SK-N-SH (cell line): ENCODE data around the gene MBNL1. TPM values are rescaled to one million over a fixed set of nuclear protein-coding genes. Genes with fewer than 3 reads are reported as not detected.

Source experiments
- CTCF ChIA-PET: fragments of 300-600, 350-600 bp; formaldehyde crosslinking; extraction: SDS; loops from one replicate; lab custom pipeline; 2021; lab: Yijun Ruan, JAX
- POLR2A ChIA-PET: fragments of 350-600 bp; sonication (Branson Sonifier 250); formaldehyde crosslinking; extraction: SDS; loops from one replicate; lab custom pipeline; 2020; ENCODE audit warnings: antibody characterized with exemption, inconsistent platforms; lab: Yijun Ruan, JAX
- DNase-seq: peaks from one replicate; pipeline ENCODE4 v3.0.0; 2012
- H2AFZ ChIP-seq: fragments of 200-600 bp; sonication (generic); 2 replicates; pipeline ENCODE4 v1.8.1; 2016; ENCODE audit warnings: antibody characterized with exemption, mild to moderate bottlenecking, low read depth
- H3F3A ChIP-seq: fragments of 200-600 bp; sonication (generic); replicated peaks from 2 replicates; pipeline ENCODE3; 2016; ENCODE audit warnings: antibody characterized with exemption, mild to moderate bottlenecking; ENCODE audit not compliant: insufficient read depth
- H3K27ac ChIP-seq, 2 experiments: fragments of 200-500 bp in 1 of 2; fragments of 200-600 bp in 1 of 2; sonication (Bioruptor generic) in 1 of 2; sonication (generic), shearing (Covaris generic) in 1 of 2; 2 replicates each; pipeline versions ENCODE4 v1.5.1 to v1.6.1; 2014 to 2016; ENCODE audit warnings: low read depth in 2 of 2, inconsistent platforms in 1 of 2, low read length in 1 of 2, mild to moderate bottlenecking in 1 of 2, mixed read lengths in 1 of 2
- H3K27me3 ChIP-seq: fragments of 200-600 bp; sonication (generic), shearing (Covaris generic); 2 replicates; pipeline ENCODE4 v1.6.1; 2016; ENCODE audit warnings: mixed run types; ENCODE audit not compliant: insufficient read depth
- H3K36me3 ChIP-seq, 2 experiments: fragments of 200-500 bp in 1 of 2; fragments of 200-600 bp in 1 of 2; sonication (Bioruptor generic) in 1 of 2; sonication (generic) in 1 of 2; replicated peaks in 1 of 2; 2 replicates each; pipeline versions ENCODE3 to v1.5.1; 2014 to 2016; ENCODE audit warnings: low read length in 1 of 2, mild to moderate bottlenecking in 1 of 2; ENCODE audit not compliant: insufficient read depth in 2 of 2, control insufficient read depth in 1 of 2
- H3K4me1 ChIP-seq, 2 experiments: fragments of 200-500 bp in 1 of 2; fragments of 200-600 bp in 1 of 2; sonication (Bioruptor generic) in 1 of 2; sonication (generic), shearing (Covaris generic) in 1 of 2; 2 replicates each; pipeline versions ENCODE4 v1.5.1 to v1.6.1; 2014 to 2016; ENCODE audit warnings: low read depth in 1 of 2, low read length in 1 of 2, mixed run types in 1 of 2; ENCODE audit not compliant: insufficient read depth in 2 of 2, control insufficient read depth in 1 of 2
- H3K4me2 ChIP-seq: fragments of 200-600 bp; sonication (generic), shearing (Covaris generic); 2 replicates; pipeline ENCODE4 v1.6.1; 2017; ENCODE audit warnings: mixed run types
- H3K4me3 ChIP-seq, 2 experiments: fragments of 200-500 bp in 1 of 2; fragments of 200-600 bp in 1 of 2; sonication (Bioruptor generic) in 1 of 2; sonication (generic), shearing (Covaris generic) in 1 of 2; 2 replicates each; pipeline versions ENCODE4 v1.5.1 to v1.8.1; 2014 to 2016; ENCODE audit warnings: low read depth in 2 of 2, inconsistent platforms in 1 of 2, low read length in 1 of 2, mild to moderate bottlenecking in 1 of 2, mixed read lengths in 1 of 2, moderate library complexity in 1 of 2
- H3K79me2 ChIP-seq: fragments of 200-600 bp; sonication (generic); 2 replicates; pipeline ENCODE4 v1.8.1; 2017; ENCODE audit warnings: mild to moderate bottlenecking; ENCODE audit not compliant: insufficient read depth
- H3K9ac ChIP-seq: fragments of 200-600 bp; sonication (generic); 2 replicates; pipeline ENCODE4 v1.6.1; 2017; ENCODE audit warnings: mixed run types
- H3K9me2 ChIP-seq: fragments of 200-600 bp; sonication (generic); 2 replicates; pipeline ENCODE4 v1.6.1; 2017; ENCODE audit warnings: mixed run types
- H3K9me3 ChIP-seq: fragments of 200-600 bp; sonication (generic); 2 replicates; pipeline ENCODE4 v1.6.1; 2017; ENCODE audit warnings: mixed run types, mild to moderate bottlenecking, moderate library complexity
- H4K20me1 ChIP-seq: fragments of 200-600 bp; sonication (generic); 2 replicates; pipeline ENCODE4 v1.6.1; 2017; ENCODE audit warnings: mild to moderate bottlenecking, mixed run types; ENCODE audit not compliant: insufficient read depth
- CHD2 ChIP-seq: fragments of 150-350 bp; IDR thresholded peaks from 2 replicates; pipeline ENCODE4 v1.6.1; 2018; ENCODE audit warnings: low read length; ENCODE audit not compliant: partially characterized antibody
- ELF1 ChIP-seq: IDR thresholded peaks from 2 replicates; pipeline ENCODE4 v1.4.0; 2012
- EP300 ChIP-seq, 2 experiments: IDR thresholded peaks; 2 replicates each; pipeline versions ENCODE4 v1.4.0 to v1.6.1; 2012; ENCODE audit warnings: borderline replicate concordance in 1 of 2, low read depth in 1 of 2, low read length in 1 of 2
- EZH2phosphoT487 ChIP-seq: fragments of 200-600 bp; sonication (generic); IDR thresholded peaks from 2 replicates; pipeline ENCODE4 v1.6.1; 2017; ENCODE audit warnings: low read depth, mixed run types, mild to moderate bottlenecking, antibody characterized with exemption, moderate library complexity, borderline replicate concordance
- GABPA ChIP-seq: IDR thresholded peaks from 2 replicates; pipeline ENCODE4 v1.4.0; 2012; ENCODE audit warnings: low read depth, mild to moderate bottlenecking
- GATA2 ChIP-seq: sonication (generic); formaldehyde crosslinking; IDR thresholded peaks from 2 replicates; pipeline ENCODE4 v1.5.0; 2020; ENCODE audit warnings: mild to moderate bottlenecking, missing genetic modification reagents
- JUND ChIP-seq: IDR thresholded peaks from 2 replicates; pipeline ENCODE4 v1.4.0; 2012
- MEF2A ChIP-seq: IDR thresholded peaks from 2 replicates; pipeline ENCODE4 v1.4.0; 2012; ENCODE audit warnings: low read depth, borderline replicate concordance
- MXI1 ChIP-seq: IDR thresholded peaks from 2 replicates; pipeline ENCODE4 v1.6.1; 2012; ENCODE audit warnings: mild to moderate bottlenecking, low read depth, low read length, improper control_type of control experiment
- NRF1 ChIP-seq: IDR thresholded peaks from 2 replicates; pipeline ENCODE4 v1.6.1; 2012; ENCODE audit warnings: low read depth, mild to moderate bottlenecking, low read length
- POLR2AphosphoS5 ChIP-seq: IDR thresholded peaks from 2 replicates; pipeline ENCODE4 v1.6.1; 2012; ENCODE audit warnings: low read depth, low read length
- RAD21 ChIP-seq: IDR thresholded peaks from 2 replicates; pipeline ENCODE4 v1.6.1; 2012; ENCODE audit warnings: mild to moderate bottlenecking, low read length
- RFX5 ChIP-seq: IDR thresholded peaks from 2 replicates; pipeline ENCODE4 v1.6.1; 2012; ENCODE audit warnings: mild to moderate bottlenecking, improper control_type of control experiment, low read length
- TAF1 ChIP-seq: IDR thresholded peaks from 2 replicates; pipeline ENCODE4 v1.6.1; 2012; ENCODE audit warnings: low read depth, mild to moderate bottlenecking, low read length, moderate library complexity, borderline replicate concordance
- TEAD4 ChIP-seq: IDR thresholded peaks from 2 replicates; pipeline ENCODE4 v1.4.0; 2012; ENCODE audit warnings: mild to moderate bottlenecking, borderline replicate concordance; ENCODE audit not compliant: insufficient read depth
- WGBS: methylation state at CpG from one replicate; pipeline ENCODE4 v1.1.6; 2017; ENCODE audit warnings: low lambda C conversion rate; 5-methylcytosine and 5-hydroxymethylcytosine counted together
- polyA plus RNA-seq, 3 experiments: library from polyadenylated mRNA; depleted of rRNA; stranded (reverse); fragments of >200 nt; gene quantifications; 2 replicates each; pipeline ENCODE4 v1.2.3, GENCODE V29; 2012
- TF ChIP-seq, protein P1 (sequence below): IDR thresholded peaks from 2 replicates; pipeline ENCODE4 v1.4.0; 2012; ENCODE audit warnings: low read depth, borderline replicate concordance
- TF ChIP-seq, protein P2 (sequence below): IDR thresholded peaks from 2 replicates; pipeline ENCODE4 v1.4.0; 2012; ENCODE audit warnings: low read depth
- TF ChIP-seq, protein P3 (sequence below): fragments of 150-350 bp; IDR thresholded peaks from 2 replicates; pipeline ENCODE4 v1.6.1; 2016; ENCODE audit warnings: mild to moderate bottlenecking, low read depth, low read length
- TF ChIP-seq, protein P4 (sequence below): fragments of 150-350 bp; IDR thresholded peaks from 2 replicates; pipeline ENCODE4 v1.6.1; 2017; ENCODE audit warnings: antibody characterized with exemption, low read length, low read depth, borderline replicate concordance
- TF ChIP-seq, protein P5 (sequence below): fragments of 200-600 bp; sonication (generic); IDR thresholded peaks from 2 replicates; pipeline ENCODE4 v1.6.1; 2017; ENCODE audit warnings: antibody characterized with exemption, mild to moderate bottlenecking, moderate library complexity

MBNL1 gene
- polyA plus RNA-seq, 1 of the 3 experiments (the other 2 are of a cell fraction), result 44.3 TPM

DNA sequence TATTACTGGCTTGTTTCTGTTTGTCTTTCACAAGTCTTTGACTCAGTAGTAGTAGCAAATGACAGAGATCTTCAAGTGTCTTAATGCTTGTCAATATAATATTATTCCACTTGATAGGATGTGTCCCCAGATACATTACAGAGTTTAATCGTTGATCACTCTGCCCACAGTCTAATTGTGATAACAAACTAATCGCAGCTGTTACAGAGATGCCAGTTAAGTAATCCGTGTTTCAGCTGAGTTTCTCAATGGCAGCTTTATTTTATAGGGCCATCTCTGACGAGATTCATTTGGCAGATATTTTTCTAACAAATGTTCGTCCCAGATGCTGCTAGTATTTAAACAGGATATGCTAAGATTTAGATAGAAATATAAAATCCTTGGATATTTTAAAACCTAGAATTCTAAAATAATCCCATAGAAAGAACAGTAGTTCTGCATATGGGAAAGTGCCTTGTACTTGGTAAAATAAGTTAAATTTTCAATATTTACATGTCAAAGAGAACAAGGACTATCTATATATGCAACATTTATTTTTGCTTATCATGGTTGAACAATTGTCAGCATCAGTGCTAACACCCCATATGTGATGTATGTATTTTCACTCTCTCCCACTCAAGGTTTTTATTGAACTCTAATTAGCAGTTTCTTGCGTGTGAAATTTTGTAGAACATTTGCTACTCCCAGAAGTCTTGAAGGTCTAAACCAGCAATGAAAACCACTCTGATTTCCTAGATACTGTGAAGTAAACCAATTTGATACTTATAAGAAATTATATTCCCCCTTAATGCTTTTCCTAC, 185.5 kb downstream of the MBNL1 start:
- no peaks in the 10 kb centered on the region; a peak in 3 of 4 replicates for H3K4me1 ChIP-seq
- no peaks in the 10 kb centered on the region for H3K9me3 ChIP-seq
- H3K27me3 ChIP-seq, result no peaks in the 10 kb centered on the region
- H3K4me3 ChIP-seq, result no peak overlapping the region
- H3K4me2 ChIP-seq, result no peak overlapping the region
- no peak overlapping the region for H3K27ac ChIP-seq
- WGBS, result 65% methylated on average over 6 of the region's 6 CpGs
- DNase-seq, result no peak
- H4K20me1 ChIP-seq, result no peaks in the 10 kb centered on the region
- peaks cover 58 to 89% of the 10 kb centered on the region in 2 experiments for H3K36me3 ChIP-seq
- TF ChIP-seq EP300 (IDR thresholded peaks at IDR 0.05; ENCODE audit: borderline replicate concordance in 1 of 2, low read depth in 1 of 2, low read length in 1 of 2) (no peak), EZH2phosphoT487 (no peak), GATA2 (no peak), RAD21 (no peak), GABPA (no peak), ELF1 (no peak), TEAD4 (no peak)
- TF ChIP-seq, protein P1, sequence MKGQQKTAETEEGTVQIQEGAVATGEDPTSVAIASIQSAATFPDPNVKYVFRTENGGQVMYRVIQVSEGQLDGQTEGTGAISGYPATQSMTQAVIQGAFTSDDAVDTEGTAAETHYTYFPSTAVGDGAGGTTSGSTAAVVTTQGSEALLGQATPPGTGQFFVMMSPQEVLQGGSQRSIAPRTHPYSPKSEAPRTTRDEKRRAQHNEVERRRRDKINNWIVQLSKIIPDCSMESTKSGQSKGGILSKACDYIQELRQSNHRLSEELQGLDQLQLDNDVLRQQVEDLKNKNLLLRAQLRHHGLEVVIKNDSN, result no peak
- TF ChIP-seq, protein P2, sequence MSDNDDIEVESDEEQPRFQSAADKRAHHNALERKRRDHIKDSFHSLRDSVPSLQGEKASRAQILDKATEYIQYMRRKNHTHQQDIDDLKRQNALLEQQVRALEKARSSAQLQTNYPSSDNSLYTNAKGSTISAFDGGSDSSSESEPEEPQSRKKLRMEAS, result no peak
- no peak overlapping the region for H3K9ac ChIP-seq
- peaks cover 69% of the 10 kb centered on the region for H3K79me2 ChIP-seq
- H3K9me2 ChIP-seq, result no peaks in the 10 kb centered on the region
- ChIA-PET CTCF (interaction anchor here (0.9 kb wide), 1 partner anchor 10 kb away, joined by 3 read pairs; no protein-coding TSS in a partner anchor), POLR2A (no interaction called here)
- H3F3A ChIP-seq, result peaks cover 31% of the 10 kb centered on the region
- no peak overlapping the region for H2AFZ ChIP-seq

DNA sequence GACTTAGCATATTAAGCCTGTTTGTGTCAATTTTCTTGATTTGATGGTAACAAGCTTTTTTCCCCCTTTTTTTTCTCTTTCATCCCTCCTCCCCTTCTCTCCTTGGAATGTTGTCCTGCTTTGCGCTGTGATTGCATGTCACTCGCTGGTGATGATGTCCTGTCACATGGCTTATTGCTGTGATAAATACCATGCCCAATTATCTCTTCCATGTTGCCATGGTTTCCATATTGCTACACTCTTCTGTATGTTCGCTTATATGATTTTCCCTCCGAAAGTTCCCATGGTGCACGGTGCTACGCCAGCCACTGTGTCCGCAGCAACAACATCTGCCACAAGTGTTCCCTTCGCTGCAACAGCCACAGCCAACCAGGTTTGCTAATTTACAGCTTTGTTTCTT, 187.3 kb downstream of the MBNL1 start:
- Histone ChIP-seq H3K27me3 (no peaks in the 10 kb centered on the region), H3K4me3 (no peak overlapping the region), H3K9me3 (no peaks in the 10 kb centered on the region), H3K27ac (no peak overlapping the region), H3K36me3 (peaks cover 55 to 85% of the 10 kb centered on the region in 2 experiments), H3K4me1 (no peaks in the 10 kb centered on the region; a peak in 3 of 4 replicates), H3K9me2 (no peaks in the 10 kb centered on the region), H3K4me2 (no peak overlapping the region), H3F3A (peaks cover 35% of the 10 kb centered on the region), H3K79me2 (peaks cover 58% of the 10 kb centered on the region), H4K20me1 (no peaks in the 10 kb centered on the region), H2AFZ (no peak overlapping the region), H3K9ac (no peak overlapping the region)
- ChIA-PET POLR2A (no interaction called here), CTCF (interaction anchor here (1.2 to 2.0 kb wide), 3 partner anchors 11 to 50 kb away, joined by 3 to 11 read pairs (median 5); no protein-coding TSS in a partner anchor)
- 98% methylated on average over 8 of the region's 8 CpGs for WGBS
- DNase-seq, result no peak
- no peak for TF ChIP-seq POLR2AphosphoS5
- TF ChIP-seq MXI1, result no peak
- TF ChIP-seq, protein P3, sequence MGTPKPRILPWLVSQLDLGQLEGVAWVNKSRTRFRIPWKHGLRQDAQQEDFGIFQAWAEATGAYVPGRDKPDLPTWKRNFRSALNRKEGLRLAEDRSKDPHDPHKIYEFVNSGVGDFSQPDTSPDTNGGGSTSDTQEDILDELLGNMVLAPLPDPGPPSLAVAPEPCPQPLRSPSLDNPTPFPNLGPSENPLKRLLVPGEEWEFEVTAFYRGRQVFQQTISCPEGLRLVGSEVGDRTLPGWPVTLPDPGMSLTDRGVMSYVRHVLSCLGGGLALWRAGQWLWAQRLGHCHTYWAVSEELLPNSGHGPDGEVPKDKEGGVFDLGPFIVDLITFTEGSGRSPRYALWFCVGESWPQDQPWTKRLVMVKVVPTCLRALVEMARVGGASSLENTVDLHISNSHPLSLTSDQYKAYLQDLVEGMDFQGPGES, result no peak
- no peak for TF ChIP-seq JUND
- TF ChIP-seq MEF2A, result no peak
- TF ChIP-seq, protein P2, result no peak
- no peak for TF ChIP-seq NRF1
- no peak for TF ChIP-seq TAF1
- TF ChIP-seq, protein P4, sequence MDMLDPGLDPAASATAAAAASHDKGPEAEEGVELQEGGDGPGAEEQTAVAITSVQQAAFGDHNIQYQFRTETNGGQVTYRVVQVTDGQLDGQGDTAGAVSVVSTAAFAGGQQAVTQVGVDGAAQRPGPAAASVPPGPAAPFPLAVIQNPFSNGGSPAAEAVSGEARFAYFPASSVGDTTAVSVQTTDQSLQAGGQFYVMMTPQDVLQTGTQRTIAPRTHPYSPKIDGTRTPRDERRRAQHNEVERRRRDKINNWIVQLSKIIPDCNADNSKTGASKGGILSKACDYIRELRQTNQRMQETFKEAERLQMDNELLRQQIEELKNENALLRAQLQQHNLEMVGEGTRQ, result no peak
- no peak for TF ChIP-seq RAD21
- no peak for TF ChIP-seq RFX5
- no peak for TF ChIP-seq CHD2
- no peak for TF ChIP-seq EP300 (IDR thresholded peaks at IDR 0.05; ENCODE audit: borderline replicate concordance in 1 of 2, low read depth in 1 of 2, low read length in 1 of 2)
- no peak for TF ChIP-seq GATA2
- TF ChIP-seq, protein P5, sequence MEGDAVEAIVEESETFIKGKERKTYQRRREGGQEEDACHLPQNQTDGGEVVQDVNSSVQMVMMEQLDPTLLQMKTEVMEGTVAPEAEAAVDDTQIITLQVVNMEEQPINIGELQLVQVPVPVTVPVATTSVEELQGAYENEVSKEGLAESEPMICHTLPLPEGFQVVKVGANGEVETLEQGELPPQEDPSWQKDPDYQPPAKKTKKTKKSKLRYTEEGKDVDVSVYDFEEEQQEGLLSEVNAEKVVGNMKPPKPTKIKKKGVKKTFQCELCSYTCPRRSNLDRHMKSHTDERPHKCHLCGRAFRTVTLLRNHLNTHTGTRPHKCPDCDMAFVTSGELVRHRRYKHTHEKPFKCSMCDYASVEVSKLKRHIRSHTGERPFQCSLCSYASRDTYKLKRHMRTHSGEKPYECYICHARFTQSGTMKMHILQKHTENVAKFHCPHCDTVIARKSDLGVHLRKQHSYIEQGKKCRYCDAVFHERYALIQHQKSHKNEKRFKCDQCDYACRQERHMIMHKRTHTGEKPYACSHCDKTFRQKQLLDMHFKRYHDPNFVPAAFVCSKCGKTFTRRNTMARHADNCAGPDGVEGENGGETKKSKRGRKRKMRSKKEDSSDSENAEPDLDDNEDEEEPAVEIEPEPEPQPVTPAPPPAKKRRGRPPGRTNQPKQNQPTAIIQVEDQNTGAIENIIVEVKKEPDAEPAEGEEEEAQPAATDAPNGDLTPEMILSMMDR, result no peak
- TF ChIP-seq, protein P1, result no peak
